ENCODE results near the gene PAK4. TPM values are rescaled to one million over a fixed set of nuclear protein-coding genes. Genes with fewer than 3 reads are reported as not detected.

PAK4 gene
- total and polyA plus RNA-seq, 2 donors from 2014 or later = 52.5 to 55.6 TPM

DNA sequence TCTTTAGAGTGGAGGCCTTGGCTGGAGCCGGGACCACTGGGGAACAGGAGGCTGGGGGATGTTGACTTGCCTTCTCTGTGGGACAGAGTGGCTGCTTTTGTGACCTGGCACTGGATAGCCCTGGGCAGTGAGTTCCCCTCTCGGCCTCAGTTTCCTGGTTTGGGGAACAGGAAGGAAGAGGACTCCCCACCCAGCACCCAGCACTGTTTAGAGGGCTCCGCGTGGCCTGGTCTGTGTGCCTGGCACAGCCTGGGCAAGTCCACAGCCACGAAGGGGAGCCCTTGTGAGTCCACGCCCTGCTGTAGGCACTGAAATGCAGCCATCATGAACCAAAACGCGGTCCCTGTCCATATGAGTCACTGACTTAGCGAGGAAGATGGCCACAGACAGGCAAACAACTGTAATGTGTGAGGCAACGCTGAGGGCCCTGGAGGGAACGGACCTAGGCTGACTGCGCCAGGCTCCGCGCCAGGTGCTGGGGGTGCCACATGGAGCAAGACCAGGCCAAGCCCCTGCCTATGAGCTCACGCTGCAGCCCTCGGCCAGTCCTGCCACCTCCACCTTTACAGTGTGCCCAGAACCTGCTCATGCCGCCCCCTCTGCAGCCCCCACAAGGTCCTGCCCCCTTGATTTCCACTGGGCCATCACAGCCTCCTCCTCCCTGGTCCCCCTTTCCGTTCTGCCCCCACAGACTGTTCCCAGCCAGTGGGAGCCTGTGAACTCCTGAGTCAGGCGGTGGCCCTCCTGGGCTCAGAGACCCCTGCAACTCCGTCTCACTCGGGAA lies 35.5 kb downstream of the PAK4 start:
- Histone ChIP-seq H3K27ac (ENCODE audit: low read depth in 2 of 2, low read length in 2 of 2) (no peak overlapping the region), H3K9ac (ENCODE audit: low read length in 3 of 3) (peak overlapping the region in 1 of 3 donors; percentile 4), H3K4me1 (ENCODE audit: control insufficient read depth in 2 of 3, insufficient read depth in 2 of 3, low read depth in 1 of 3, low read length in 3 of 3) (peaks cover 0 to 53% (median 24%) of the 10 kb centered on the region in 3 donors), H3K4me3 (ENCODE audit: low read length in 3 of 3) (no peak overlapping the region), H3K27me3 (ENCODE audit: control insufficient read depth, insufficient read depth, low read length) (no peaks in the 10 kb centered on the region), H3K36me3 (ENCODE audit: control insufficient read depth in 2 of 3, insufficient read depth in 3 of 3, low read length in 3 of 3) (peaks cover 0 to 2% (median 0%) of the 10 kb centered on the region in 3 donors), H3K9me3 (ENCODE audit: control insufficient read depth in 2 of 3, insufficient read depth in 1 of 3, low read length in 3 of 3) (no peaks in the 10 kb centered on the region)
- TF ChIP-seq, protein P1, sequence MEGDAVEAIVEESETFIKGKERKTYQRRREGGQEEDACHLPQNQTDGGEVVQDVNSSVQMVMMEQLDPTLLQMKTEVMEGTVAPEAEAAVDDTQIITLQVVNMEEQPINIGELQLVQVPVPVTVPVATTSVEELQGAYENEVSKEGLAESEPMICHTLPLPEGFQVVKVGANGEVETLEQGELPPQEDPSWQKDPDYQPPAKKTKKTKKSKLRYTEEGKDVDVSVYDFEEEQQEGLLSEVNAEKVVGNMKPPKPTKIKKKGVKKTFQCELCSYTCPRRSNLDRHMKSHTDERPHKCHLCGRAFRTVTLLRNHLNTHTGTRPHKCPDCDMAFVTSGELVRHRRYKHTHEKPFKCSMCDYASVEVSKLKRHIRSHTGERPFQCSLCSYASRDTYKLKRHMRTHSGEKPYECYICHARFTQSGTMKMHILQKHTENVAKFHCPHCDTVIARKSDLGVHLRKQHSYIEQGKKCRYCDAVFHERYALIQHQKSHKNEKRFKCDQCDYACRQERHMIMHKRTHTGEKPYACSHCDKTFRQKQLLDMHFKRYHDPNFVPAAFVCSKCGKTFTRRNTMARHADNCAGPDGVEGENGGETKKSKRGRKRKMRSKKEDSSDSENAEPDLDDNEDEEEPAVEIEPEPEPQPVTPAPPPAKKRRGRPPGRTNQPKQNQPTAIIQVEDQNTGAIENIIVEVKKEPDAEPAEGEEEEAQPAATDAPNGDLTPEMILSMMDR (IDR thresholded peaks at IDR 0.05; ENCODE audit: borderline replicate concordance, extremely low read depth, insufficient read depth) = no peak
- FAIRE-seq (no peak), DNase-seq (no peak)
- intact Hi-C loops (cut with DNase I) = no loop called here

DNA sequence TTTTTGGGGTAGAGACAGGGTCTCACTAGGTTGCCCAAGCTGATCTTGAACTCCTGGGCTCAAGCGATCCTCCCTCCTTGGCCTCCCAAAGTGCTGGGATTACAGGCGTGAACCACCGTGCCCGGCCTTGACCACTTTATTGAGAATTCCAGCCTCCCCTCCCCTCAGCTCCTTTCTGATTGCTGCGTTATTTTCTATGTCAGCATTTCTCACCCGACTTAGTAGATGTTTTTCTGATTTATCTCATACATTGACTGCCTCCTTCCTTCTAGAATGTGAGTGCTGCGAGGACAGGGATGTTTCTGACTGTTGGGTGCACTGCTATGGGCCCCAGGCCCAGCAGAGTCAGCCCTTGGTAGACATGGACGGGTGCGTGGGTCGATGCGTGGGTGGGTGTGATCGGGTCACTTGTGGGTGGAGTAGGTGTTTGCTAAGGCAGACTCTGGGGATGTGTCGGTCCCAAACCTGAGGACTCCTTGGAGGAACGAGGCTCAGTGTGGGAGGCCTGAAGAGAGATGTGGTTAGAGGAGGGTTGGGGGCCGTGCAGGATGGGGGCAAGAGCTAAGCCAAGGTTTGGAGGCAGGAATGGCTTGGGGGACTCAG lies 37.0 kb downstream of the PAK4 start:
- FAIRE-seq = no peak
- intact Hi-C loops (cut with DNase I) = no loop called here
- Histone ChIP-seq H3K4me3 (ENCODE audit: low read length in 3 of 3) (no peak overlapping the region), H3K9ac (ENCODE audit: low read length in 3 of 3) (no peak overlapping the region), H3K27ac (ENCODE audit: low read depth in 2 of 2, low read length in 2 of 2) (no peak overlapping the region), H3K36me3 (ENCODE audit: control insufficient read depth in 2 of 3, insufficient read depth in 3 of 3, low read length in 3 of 3) (peaks cover 0 to 2% (median 0%) of the 10 kb centered on the region in 3 donors), H3K27me3 (ENCODE audit: control insufficient read depth, insufficient read depth, low read length) (no peaks in the 10 kb centered on the region), H3K4me1 (ENCODE audit: control insufficient read depth in 2 of 3, insufficient read depth in 2 of 3, low read depth in 1 of 3, low read length in 3 of 3) (peaks cover 0 to 47% (median 20%) of the 10 kb centered on the region in 3 donors), H3K9me3 (ENCODE audit: control insufficient read depth in 2 of 3, insufficient read depth in 1 of 3, low read length in 3 of 3) (no peaks in the 10 kb centered on the region)
- DNase-seq = no peak
- TF ChIP-seq, protein P1 (IDR thresholded peaks at IDR 0.05; ENCODE audit: borderline replicate concordance, extremely low read depth, insufficient read depth) = no peak

DNA sequence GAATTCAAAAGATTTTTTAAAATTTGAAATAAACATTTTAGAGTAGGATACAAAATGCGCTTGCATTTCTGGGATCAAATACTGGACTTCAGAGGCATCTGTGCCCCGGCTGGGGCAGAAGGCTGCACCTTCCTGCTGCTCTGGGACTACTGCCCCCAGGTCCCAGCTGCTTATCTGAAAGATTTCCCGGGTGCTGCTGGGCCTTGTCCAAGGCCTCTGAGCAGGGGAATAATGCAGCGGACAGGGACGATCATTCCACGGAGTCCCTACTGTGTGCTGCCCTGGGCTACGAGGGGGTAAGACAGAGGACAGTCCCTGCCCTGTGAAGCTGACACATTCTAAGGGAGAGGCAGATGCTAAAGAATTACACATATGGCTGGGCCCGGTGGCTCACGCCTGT lies 38.0 kb downstream of the PAK4 start:
- no peaks in the 10 kb centered on the region for H3K27me3 ChIP-seq (ENCODE audit: control insufficient read depth, insufficient read depth, low read length)
- no peak overlapping the region for H3K27ac ChIP-seq (ENCODE audit: low read depth in 2 of 2, low read length in 2 of 2)
- H3K9me3 ChIP-seq (ENCODE audit: control insufficient read depth in 2 of 3, insufficient read depth in 1 of 3, low read length in 3 of 3) = no peaks in the 10 kb centered on the region
- TF ChIP-seq, protein P1 (IDR thresholded peaks at IDR 0.05; ENCODE audit: borderline replicate concordance, extremely low read depth, insufficient read depth) = no peak
- H3K9ac ChIP-seq (ENCODE audit: low read length in 3 of 3) = no peak overlapping the region
- peaks cover 0 to 44% (median 14%) of the 10 kb centered on the region in 3 donors for H3K4me1 ChIP-seq (ENCODE audit: control insufficient read depth in 2 of 3, insufficient read depth in 2 of 3, low read depth in 1 of 3, low read length in 3 of 3)
- FAIRE-seq (no peak), DNase-seq (no peak)
- H3K36me3 ChIP-seq (ENCODE audit: control insufficient read depth in 2 of 3, insufficient read depth in 3 of 3, low read length in 3 of 3) = no peaks in the 10 kb centered on the region
- intact Hi-C loops (cut with DNase I) = no loop called here
- no peak overlapping the region for H3K4me3 ChIP-seq (ENCODE audit: low read length in 3 of 3)
